Progenitor cell of endocrine pancreas (in vitro differentiated cells): ENCODE results near the gene ASNS. TPM values are rescaled to one million over a fixed set of nuclear protein-coding genes. Genes with fewer than 3 reads are reported as not detected.

Experiments used
- DNase-seq: peaks from one replicate; pipeline ENCODE4 v3.0.0; 2021; ENCODE audit warnings: low spot score; ENCODE audit not compliant: unreplicated experiment
- H3K27ac Mint-ChIP-seq: 2 replicates; pipeline ENCODE4 v1.8.0; 2021; ENCODE audit warnings: mild to moderate bottlenecking, moderate library complexity, mixed read lengths
- H3K27me3 Mint-ChIP-seq: 2 replicates; pipeline ENCODE4 v1.8.0; 2021; ENCODE audit warnings: mixed read lengths
- H3K36me3 Mint-ChIP-seq: 2 replicates; pipeline ENCODE4 v1.8.0; 2022; ENCODE audit warnings: mixed read lengths; ENCODE audit not compliant: insufficient read depth
- H3K4me1 Mint-ChIP-seq: 2 replicates; pipeline ENCODE4 v1.8.0; 2021; ENCODE audit warnings: low read depth, mixed read lengths
- H3K4me3 Mint-ChIP-seq: 2 replicates; pipeline ENCODE4 v1.8.0; 2021; ENCODE audit warnings: low read depth, mild to moderate bottlenecking, moderate library complexity, mixed read lengths
- H3K9me3 Mint-ChIP-seq: 2 replicates; pipeline ENCODE4 v1.8.0; 2021; ENCODE audit warnings: low read depth, mixed read lengths
- total RNA-seq: library from RNA; stranded (reverse); gene quantifications from 2 replicates; pipeline ENCODE4 v1.2.1, GENCODE V29; 2021
- TF ChIP-seq, protein P1 (sequence below): fragments of 200-600 bp; sonication (generic); IDR thresholded peaks from one replicate; pipeline ENCODE4 v1.5.0; 2021; ENCODE audit warnings: antibody characterized with exemption, mild to moderate bottlenecking; ENCODE audit not compliant: unreplicated experiment

ASNS gene
- total RNA-seq, 1 donor from 2014 or later, result 104 TPM

GRCh38 chr7:97873606-97874005 is 1.4 kb upstream of the ASNS start:
- peaks cover 15% of the 10 kb centered on the region for H3K27me3 Mint-ChIP-seq

GRCh38 chr7:97871659-97872024 is 566 bp downstream of the ASNS start:
- Mint-ChIP-seq H3K9me3 (no peaks in the 10 kb centered on the region), H3K4me3 (peak overlapping the region; percentile 88), H3K27me3 (peaks cover 15% of the 10 kb centered on the region), H3K27ac (peak overlapping the region; percentile 95), H3K4me1 (peaks cover 7% of the 10 kb centered on the region), H3K36me3 (no peaks in the 10 kb centered on the region)
- no peak for DNase-seq
- TF ChIP-seq, protein P1, sequence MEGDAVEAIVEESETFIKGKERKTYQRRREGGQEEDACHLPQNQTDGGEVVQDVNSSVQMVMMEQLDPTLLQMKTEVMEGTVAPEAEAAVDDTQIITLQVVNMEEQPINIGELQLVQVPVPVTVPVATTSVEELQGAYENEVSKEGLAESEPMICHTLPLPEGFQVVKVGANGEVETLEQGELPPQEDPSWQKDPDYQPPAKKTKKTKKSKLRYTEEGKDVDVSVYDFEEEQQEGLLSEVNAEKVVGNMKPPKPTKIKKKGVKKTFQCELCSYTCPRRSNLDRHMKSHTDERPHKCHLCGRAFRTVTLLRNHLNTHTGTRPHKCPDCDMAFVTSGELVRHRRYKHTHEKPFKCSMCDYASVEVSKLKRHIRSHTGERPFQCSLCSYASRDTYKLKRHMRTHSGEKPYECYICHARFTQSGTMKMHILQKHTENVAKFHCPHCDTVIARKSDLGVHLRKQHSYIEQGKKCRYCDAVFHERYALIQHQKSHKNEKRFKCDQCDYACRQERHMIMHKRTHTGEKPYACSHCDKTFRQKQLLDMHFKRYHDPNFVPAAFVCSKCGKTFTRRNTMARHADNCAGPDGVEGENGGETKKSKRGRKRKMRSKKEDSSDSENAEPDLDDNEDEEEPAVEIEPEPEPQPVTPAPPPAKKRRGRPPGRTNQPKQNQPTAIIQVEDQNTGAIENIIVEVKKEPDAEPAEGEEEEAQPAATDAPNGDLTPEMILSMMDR, result no peak

More at GRCh38 chr7:97873606-97874005, 1.4 kb upstream of the ASNS start:
- H3K36me3 Mint-ChIP-seq, result no peaks in the 10 kb centered on the region
- DNase-seq, result no peak
- peak overlapping the region; percentile 33 for H3K4me3 Mint-ChIP-seq
- H3K27ac Mint-ChIP-seq, result no peak overlapping the region
- TF ChIP-seq, protein P1, result no peak
- peaks cover 7% of the 10 kb centered on the region for H3K4me1 Mint-ChIP-seq
- H3K9me3 Mint-ChIP-seq, result no peaks in the 10 kb centered on the region

GRCh38 chr7:97868788-97869187 is 3.4 kb downstream of the ASNS start:
- Mint-ChIP-seq H3K27ac (no peak overlapping the region), H3K4me3 (no peak overlapping the region), H3K36me3 (no peaks in the 10 kb centered on the region), H3K4me1 (peaks cover 7% of the 10 kb centered on the region), H3K27me3 (peaks cover 11% of the 10 kb centered on the region), H3K9me3 (no peaks in the 10 kb centered on the region)
- TF ChIP-seq, protein P1, result no peak
- DNase-seq, result no peak

DNA sequence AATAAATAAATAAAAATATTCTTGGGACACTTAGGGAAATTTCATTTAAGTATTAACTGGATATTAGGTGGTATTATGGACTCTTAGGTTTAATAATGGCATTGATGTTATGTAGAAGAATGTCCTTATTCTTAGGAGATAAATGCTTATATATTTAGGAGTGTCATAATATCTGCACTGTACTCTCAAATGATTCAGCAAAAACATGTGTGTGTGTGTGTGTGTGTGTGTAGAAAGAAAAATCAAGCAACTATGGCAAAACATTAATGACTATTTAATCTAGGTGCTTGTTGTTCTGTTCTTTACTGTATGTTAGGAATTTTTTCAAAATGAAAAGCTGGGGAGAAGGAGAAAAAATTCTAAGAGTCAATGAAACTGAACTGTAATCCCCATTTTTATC is 3.9 kb downstream of the ASNS start:
- TF ChIP-seq, protein P1, result no peak
- H3K27me3 Mint-ChIP-seq, result peaks cover 6% of the 10 kb centered on the region
- H3K36me3 Mint-ChIP-seq, result no peaks in the 10 kb centered on the region
- no peak for DNase-seq
- H3K4me3 Mint-ChIP-seq, result no peak overlapping the region
- H3K9me3 Mint-ChIP-seq, result no peaks in the 10 kb centered on the region
- peaks cover 7% of the 10 kb centered on the region for H3K4me1 Mint-ChIP-seq
- H3K27ac Mint-ChIP-seq, result no peak overlapping the region

DNA sequence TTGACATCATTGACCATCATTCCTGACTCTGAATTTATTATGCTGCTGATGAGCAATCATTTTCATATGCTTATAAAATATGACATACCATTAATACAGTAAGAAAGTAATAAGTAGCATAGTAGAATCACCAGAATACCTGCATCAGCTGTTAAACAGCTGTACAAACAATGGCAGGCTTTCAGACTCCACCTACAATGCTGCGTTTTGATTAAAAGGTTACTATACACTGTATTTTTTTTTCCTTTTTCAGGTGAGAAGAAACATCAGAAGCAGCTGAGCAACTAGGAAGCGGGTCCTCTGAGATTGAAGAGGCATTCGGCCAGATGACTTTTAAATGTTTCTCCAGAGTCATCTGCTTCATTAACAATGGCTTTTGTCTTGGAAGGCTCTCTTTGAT is 7.1 kb downstream of the ASNS start:
- Mint-ChIP-seq H3K9me3 (no peaks in the 10 kb centered on the region), H3K4me3 (no peak overlapping the region), H3K27me3 (no peaks in the 10 kb centered on the region), H3K4me1 (no peaks in the 10 kb centered on the region), H3K27ac (no peak overlapping the region), H3K36me3 (peaks cover 5% of the 10 kb centered on the region)
- DNase-seq, result no peak
- TF ChIP-seq, protein P1, result no peak
